Measurements from ENCODE around the gene PCBD2.
"Not testable (repeated sequence)": the region's sequence is repeated elsewhere in the genome, so short reads cannot be mapped to it uniquely, and the experiment has no call there.

Gene PCBD2

GRCh38 chr5:134967607-134968006 lies 62.7 kb downstream of the PCBD2 start, which contains the start of gene CATSPER3:
Gene CATSPER3, plus strand, starts transcription at chr5:134967907. Its CDS starts 85 bp downstream, at chr5:134967992.
- H3K27ac Mint-ChIP-seq: no peak within 1 kb of the TSS
- H3K4me1 Mint-ChIP-seq: peaks cover 31% of the 10 kb centered on the region
- H3K27me3 Mint-ChIP-seq: no peaks in the 10 kb centered on the region
- peaks cover 13% of the 10 kb centered on the region for H3K36me3 Mint-ChIP-seq
- no peaks in the 10 kb centered on the region for H3K9me3 Mint-ChIP-seq
- H3K4me3 Mint-ChIP-seq: no peak within 1 kb of the TSS

GRCh38 chr5:134968055-134968454 lies 63.1 kb downstream of the PCBD2 start:
- Mint-ChIP-seq H3K9me3 (no peaks in the 10 kb centered on the region), H3K4me1 (peaks cover 30% of the 10 kb centered on the region), H3K4me3 (no peak overlapping the region), H3K27me3 (no peaks in the 10 kb centered on the region), H3K27ac (no peak overlapping the region), H3K36me3 (peaks cover 14% of the 10 kb centered on the region)

- peaks cover 15% of the 10 kb centered on the region for H3K36me3 Mint-ChIP-seq
- no peak overlapping the region for H3K27ac Mint-ChIP-seq
- H3K27me3 Mint-ChIP-seq: no peaks in the 10 kb centered on the region
Observed at GRCh38 chr5:134969166-134969565, 64.2 kb downstream of the PCBD2 start.

GRCh38 chr5:134975078-134975715 lies 70.3 kb downstream of the PCBD2 start:
- Mint-ChIP-seq H3K36me3 (peaks cover 18% of the 10 kb centered on the region), H3K4me1 (no peaks in the 10 kb centered on the region), H3K9me3 (peaks cover 7% of the 10 kb centered on the region), H3K27me3 (no peaks in the 10 kb centered on the region), H3K27ac (no peak overlapping the region), H3K4me3 (no peak overlapping the region)

More at GRCh38 chr5:134969166-134969565, 64.2 kb downstream of the PCBD2 start:
- H3K4me3 Mint-ChIP-seq: no peak overlapping the region
- H3K4me1 Mint-ChIP-seq: peaks cover 22% of the 10 kb centered on the region
- no peaks in the 10 kb centered on the region for H3K9me3 Mint-ChIP-seq

- Mint-ChIP-seq H3K9me3 (peaks cover 7% of the 10 kb centered on the region), H3K36me3 (peaks cover 18% of the 10 kb centered on the region), H3K4me3 (no peak overlapping the region), H3K27me3 (no peaks in the 10 kb centered on the region), H3K4me1 (no peaks in the 10 kb centered on the region), H3K27ac (no peak overlapping the region)
Observed at GRCh38 chr5:134975843-134976242, 70.9 kb downstream of the PCBD2 start.

- Mint-ChIP-seq H3K4me3 (no peak overlapping the region), H3K4me1 (no peaks in the 10 kb centered on the region), H3K27ac (no peak overlapping the region), H3K36me3 (peaks cover 19% of the 10 kb centered on the region), H3K9me3 (peaks cover 7% of the 10 kb centered on the region), H3K27me3 (no peaks in the 10 kb centered on the region)
Observed at GRCh38 chr5:134976841-134977240, 71.9 kb downstream of the PCBD2 start.

GRCh38 chr5:134979416-134979815 lies 74.5 kb downstream of the PCBD2 start:
- H3K4me1 Mint-ChIP-seq: no peaks in the 10 kb centered on the region
- no peak overlapping the region for H3K4me3 Mint-ChIP-seq
- H3K27me3 Mint-ChIP-seq: no peaks in the 10 kb centered on the region
- no peak overlapping the region for H3K27ac Mint-ChIP-seq
- peaks cover 25% of the 10 kb centered on the region for H3K36me3 Mint-ChIP-seq
- peaks cover 7% of the 10 kb centered on the region for H3K9me3 Mint-ChIP-seq

GRCh38 chr5:134982230-134982629 lies 77.3 kb downstream of the PCBD2 start:
- Mint-ChIP-seq H3K4me3 (no peak overlapping the region), H3K27ac (no peak overlapping the region), H3K27me3 (no peaks in the 10 kb centered on the region), H3K36me3 (peaks cover 15% of the 10 kb centered on the region), H3K4me1 (no peaks in the 10 kb centered on the region), H3K9me3 (peaks cover 6% of the 10 kb centered on the region)

- Mint-ChIP-seq H3K4me1 (no peaks in the 10 kb centered on the region), H3K27me3 (no peaks in the 10 kb centered on the region), H3K36me3 (peaks cover 3% of the 10 kb centered on the region), H3K27ac (no peak overlapping the region), H3K4me3 (no peak overlapping the region), H3K9me3 (no peaks in the 10 kb centered on the region)
Observed at GRCh38 chr5:134989266-134989830, 84.4 kb downstream of the PCBD2 start.

GRCh38 chr5:134990183-134990582 lies 85.3 kb downstream of the PCBD2 start:
- H3K4me3 Mint-ChIP-seq, H3K4me1 Mint-ChIP-seq, H3K9me3 Mint-ChIP-seq, H3K27me3 Mint-ChIP-seq, H3K36me3 Mint-ChIP-seq, H3K27ac Mint-ChIP-seq: not testable (repeated sequence)

GRCh38 chr5:134992148-134992547 lies 87.2 kb downstream of the PCBD2 start:
- H3K27ac Mint-ChIP-seq: no peak overlapping the region
- H3K9me3 Mint-ChIP-seq: no peaks in the 10 kb centered on the region
- H3K4me3 Mint-ChIP-seq: no peak overlapping the region

GRCh38 chr5:134993161-134993560 lies 88.2 kb downstream of the PCBD2 start:
- H3K9me3 Mint-ChIP-seq: no peaks in the 10 kb centered on the region
- H3K4me3 Mint-ChIP-seq: no peak overlapping the region
- peaks cover 3% of the 10 kb centered on the region for H3K36me3 Mint-ChIP-seq
- H3K27me3 Mint-ChIP-seq: no peaks in the 10 kb centered on the region
- H3K27ac Mint-ChIP-seq: no peak overlapping the region
- no peaks in the 10 kb centered on the region for H3K4me1 Mint-ChIP-seq

More at GRCh38 chr5:134992148-134992547, 87.2 kb downstream of the PCBD2 start:
- Mint-ChIP-seq H3K27me3 (no peaks in the 10 kb centered on the region), H3K36me3 (peaks cover 3% of the 10 kb centered on the region), H3K4me1 (no peaks in the 10 kb centered on the region)

GRCh38 chr5:134994560-134995156 lies 89.7 kb downstream of the PCBD2 start:
- Mint-ChIP-seq H3K36me3 (peaks cover 3% of the 10 kb centered on the region), H3K9me3 (no peaks in the 10 kb centered on the region), H3K27ac (no peak overlapping the region), H3K4me1 (no peaks in the 10 kb centered on the region), H3K27me3 (no peaks in the 10 kb centered on the region), H3K4me3 (no peak overlapping the region)

- H3K4me1 Mint-ChIP-seq: no peaks in the 10 kb centered on the region
- H3K27ac Mint-ChIP-seq: no peak overlapping the region
- no peaks in the 10 kb centered on the region for H3K27me3 Mint-ChIP-seq
- no peak overlapping the region for H3K4me3 Mint-ChIP-seq
- H3K36me3 Mint-ChIP-seq: peaks cover 5% of the 10 kb centered on the region
- no peaks in the 10 kb centered on the region for H3K9me3 Mint-ChIP-seq
Observed at GRCh38 chr5:134995850-134996402, 91.0 kb downstream of the PCBD2 start.

GRCh38 chr5:134997015-134997414 lies 92.1 kb downstream of the PCBD2 start:
- no peak overlapping the region for H3K4me3 Mint-ChIP-seq

GRCh38 chr5:134998068-134998467 lies 93.1 kb downstream of the PCBD2 start:
- H3K36me3 Mint-ChIP-seq, H3K27me3 Mint-ChIP-seq, H3K4me1 Mint-ChIP-seq, H3K27ac Mint-ChIP-seq, H3K4me3 Mint-ChIP-seq, H3K9me3 Mint-ChIP-seq: not testable (repeated sequence)

More at GRCh38 chr5:134997015-134997414, 92.1 kb downstream of the PCBD2 start:
- H3K27me3 Mint-ChIP-seq: no peaks in the 10 kb centered on the region
- H3K27ac Mint-ChIP-seq: no peak overlapping the region
- no peaks in the 10 kb centered on the region for H3K9me3 Mint-ChIP-seq
- no peaks in the 10 kb centered on the region for H3K4me1 Mint-ChIP-seq
- H3K36me3 Mint-ChIP-seq: peaks cover 2% of the 10 kb centered on the region
